Hematopoietic multipotent progenitor cell treated with erythropoietin and hydrocortisone succinate and interleukin-3 and kit ligand, for 4 days (in vitro differentiated cells): ENCODE data around the gene CDH4.
A peak's percentile ranks its signal among the peaks of the same experiment; 100 is the strongest.

Experiments used
- DNase-seq: peaks from one replicate; pipeline ENCODE4 v3.0.0-alpha.2; 2015

CDH4 gene

GRCh38 chr20:61861054-61861841, 609.2 kb downstream of the CDH4 start:
- peak; percentile 8 for DNase-seq

- DNase-seq, result no peak
Measured at GRCh38 chr20:61861858-61862257, 609.8 kb downstream of the CDH4 start.

GRCh38 chr20:61862881-61863280, 610.8 kb downstream of the CDH4 start:
- DNase-seq, result no peak

GRCh38 chr20:61864481-61864880, 612.4 kb downstream of the CDH4 start:
- no peak for DNase-seq

GRCh38 chr20:61865353-61865752, 613.3 kb downstream of the CDH4 start:
- DNase-seq, result no peak

GRCh38 chr20:61866165-61866564, 614.1 kb downstream of the CDH4 start:
- no peak for DNase-seq

GRCh38 chr20:61868006-61868405, 615.9 kb downstream of the CDH4 start:
- DNase-seq, result no peak

GRCh38 chr20:61868466-61869090, 616.5 kb downstream of the CDH4 start:
- DNase-seq, result no peak

- DNase-seq, result no peak
Measured at GRCh38 chr20:61869750-61870507, 617.9 kb downstream of the CDH4 start.

GRCh38 chr20:61871160-61871559, 619.1 kb downstream of the CDH4 start:
- no peak for DNase-seq

GRCh38 chr20:61871913-61872312, 619.9 kb downstream of the CDH4 start:
- DNase-seq, result no peak

- DNase-seq, result no peak
Measured at GRCh38 chr20:61872371-61872900, 620.4 kb downstream of the CDH4 start.

GRCh38 chr20:61873651-61874420, 621.8 kb downstream of the CDH4 start:
- no peak for DNase-seq

GRCh38 chr20:61874421-61875068, 622.5 kb downstream of the CDH4 start:
- peak; percentile 20 for DNase-seq

- no peak for DNase-seq
Measured at GRCh38 chr20:61875221-61875885, 623.3 kb downstream of the CDH4 start.

GRCh38 chr20:61875996-61876395, 623.9 kb downstream of the CDH4 start:
- no peak for DNase-seq

- no peak for DNase-seq
Measured at GRCh38 chr20:61876952-61877728, 625.1 kb downstream of the CDH4 start.

- no peak for DNase-seq
Measured at GRCh38 chr20:61877776-61878477, 625.9 kb downstream of the CDH4 start.

GRCh38 chr20:61878478-61879302, 626.6 kb downstream of the CDH4 start:
- no peak for DNase-seq
